Chondrocyte (in vitro differentiated cells): ENCODE results near the gene ENPP6. TPM values are rescaled to one million over a fixed set of nuclear protein-coding genes. Genes with fewer than 3 reads are reported as not detected.

Experiments
- DNase-seq: peaks from one replicate; pipeline ENCODE4 v3.0.0; 2021; ENCODE audit warnings: mixed read lengths, low spot score
- H3K27ac Mint-ChIP-seq: one replicate; pipeline ENCODE4 v1.8.0; 2021; ENCODE audit warnings: mild to moderate bottlenecking, moderate library complexity, mixed read lengths; ENCODE audit not compliant: unreplicated experiment
- H3K27me3 Mint-ChIP-seq: 2 replicates; pipeline ENCODE4 v1.8.0; 2021; ENCODE audit warnings: low read depth, mixed read lengths
- H3K36me3 Mint-ChIP-seq: 2 replicates; pipeline ENCODE4 v1.8.0; 2021; ENCODE audit warnings: low read depth, mixed read lengths
- H3K4me1 Mint-ChIP-seq: 2 replicates; pipeline ENCODE4 v1.8.0; 2021; ENCODE audit warnings: low read depth, mild to moderate bottlenecking, mixed read lengths
- H3K4me3 Mint-ChIP-seq: one replicate; pipeline ENCODE4 v1.8.0; 2021; ENCODE audit warnings: mild to moderate bottlenecking, moderate library complexity, mixed read lengths; ENCODE audit not compliant: unreplicated experiment
- H3K9me3 Mint-ChIP-seq: 2 replicates; pipeline ENCODE4 v1.8.0; 2021; ENCODE audit warnings: low read depth, mixed read lengths
- total RNA-seq: library from RNA; stranded (reverse); gene quantifications from 3 replicates; pipeline ENCODE4 v1.2.1, GENCODE V29; 2021
- TF ChIP-seq, protein P1 (sequence below): fragments of 200-600 bp; sonication (generic); IDR thresholded peaks from 2 replicates; pipeline ENCODE4 v1.5.0; 2021; ENCODE audit warnings: antibody characterized with exemption, mild to moderate bottlenecking, moderate library complexity

Gene ENPP6
- total RNA-seq, 1 donor from 2014 or later = not detected

DNA sequence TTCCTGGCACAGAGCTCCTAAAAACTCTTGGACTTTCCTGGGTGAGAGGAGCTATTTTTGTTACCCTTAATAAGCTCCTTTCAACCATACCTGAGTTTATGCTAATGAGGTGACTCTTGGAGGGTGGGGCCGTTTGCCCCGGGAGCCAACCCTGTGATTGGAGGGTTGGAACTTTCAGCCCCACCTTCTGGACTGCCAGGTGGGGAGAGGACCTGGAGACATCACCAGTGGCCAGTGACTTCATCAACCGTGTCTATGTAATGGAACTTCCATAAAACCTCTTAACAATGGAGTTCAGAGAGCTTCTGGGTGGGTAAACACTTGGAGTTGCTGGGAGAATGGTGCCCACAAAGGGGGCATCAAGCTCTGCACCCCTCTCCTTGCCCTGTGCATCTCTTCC is 17.9 kb upstream of the ENPP6 start:
- no peak overlapping the region for H3K27ac Mint-ChIP-seq
- DNase-seq = no peak
- H3K4me3 Mint-ChIP-seq = no peak overlapping the region
- no peaks in the 10 kb centered on the region for H3K27me3 Mint-ChIP-seq
- TF ChIP-seq, protein P1, sequence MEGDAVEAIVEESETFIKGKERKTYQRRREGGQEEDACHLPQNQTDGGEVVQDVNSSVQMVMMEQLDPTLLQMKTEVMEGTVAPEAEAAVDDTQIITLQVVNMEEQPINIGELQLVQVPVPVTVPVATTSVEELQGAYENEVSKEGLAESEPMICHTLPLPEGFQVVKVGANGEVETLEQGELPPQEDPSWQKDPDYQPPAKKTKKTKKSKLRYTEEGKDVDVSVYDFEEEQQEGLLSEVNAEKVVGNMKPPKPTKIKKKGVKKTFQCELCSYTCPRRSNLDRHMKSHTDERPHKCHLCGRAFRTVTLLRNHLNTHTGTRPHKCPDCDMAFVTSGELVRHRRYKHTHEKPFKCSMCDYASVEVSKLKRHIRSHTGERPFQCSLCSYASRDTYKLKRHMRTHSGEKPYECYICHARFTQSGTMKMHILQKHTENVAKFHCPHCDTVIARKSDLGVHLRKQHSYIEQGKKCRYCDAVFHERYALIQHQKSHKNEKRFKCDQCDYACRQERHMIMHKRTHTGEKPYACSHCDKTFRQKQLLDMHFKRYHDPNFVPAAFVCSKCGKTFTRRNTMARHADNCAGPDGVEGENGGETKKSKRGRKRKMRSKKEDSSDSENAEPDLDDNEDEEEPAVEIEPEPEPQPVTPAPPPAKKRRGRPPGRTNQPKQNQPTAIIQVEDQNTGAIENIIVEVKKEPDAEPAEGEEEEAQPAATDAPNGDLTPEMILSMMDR = no peak
- H3K9me3 Mint-ChIP-seq = no peaks in the 10 kb centered on the region
- H3K4me1 Mint-ChIP-seq = no peaks in the 10 kb centered on the region
- no peaks in the 10 kb centered on the region for H3K36me3 Mint-ChIP-seq

DNA sequence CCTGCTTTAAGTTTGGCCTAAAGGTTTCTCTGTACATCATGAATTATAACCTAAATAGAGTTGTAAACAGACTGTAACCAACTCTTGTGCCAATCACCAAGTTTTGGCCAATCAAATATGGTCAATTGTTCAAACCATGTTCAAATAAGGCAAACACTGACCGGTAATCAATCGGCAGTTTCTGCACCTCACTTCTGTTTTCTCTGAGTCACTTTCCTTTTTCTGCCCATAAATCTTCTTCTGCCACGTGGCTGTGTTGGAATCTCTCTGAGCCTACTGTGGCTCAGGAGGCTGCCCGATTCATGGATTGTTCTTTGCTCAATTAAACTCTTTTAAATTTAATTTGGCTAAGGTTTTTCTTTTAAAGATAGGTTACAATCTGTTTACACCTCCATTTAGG is 16.5 kb upstream of the ENPP6 start:
- DNase-seq = no peak
- Mint-ChIP-seq H3K36me3 (no peaks in the 10 kb centered on the region), H3K27me3 (peaks cover 3% of the 10 kb centered on the region), H3K4me1 (no peaks in the 10 kb centered on the region), H3K4me3 (no peak overlapping the region), H3K9me3 (no peaks in the 10 kb centered on the region), H3K27ac (no peak overlapping the region)
- TF ChIP-seq, protein P1 = no peak

DNA sequence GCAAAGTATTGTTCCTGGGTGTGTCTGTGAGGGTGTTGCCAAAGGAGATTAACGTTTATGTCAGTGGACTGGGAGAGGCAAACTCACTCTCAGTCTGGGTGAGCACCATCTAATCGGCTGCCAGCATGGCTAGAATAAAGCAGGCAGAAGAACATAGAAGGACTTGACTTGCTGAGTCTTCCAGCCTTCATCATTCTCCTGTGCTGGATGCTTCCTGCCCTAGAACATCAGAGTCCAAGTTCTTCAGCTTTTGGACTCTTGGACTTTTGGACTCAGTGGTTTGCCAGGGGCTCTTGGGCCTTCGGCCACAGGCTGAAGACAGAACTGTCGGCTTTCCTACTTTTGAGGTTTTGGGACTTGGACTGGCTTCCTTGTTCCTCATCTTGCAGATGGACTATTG is 15.3 kb upstream of the ENPP6 start:
- TF ChIP-seq, protein P1 = no peak
- DNase-seq = no peak
- Mint-ChIP-seq H3K4me1 (no peaks in the 10 kb centered on the region), H3K27ac (no peak overlapping the region), H3K27me3 (peaks cover 3% of the 10 kb centered on the region), H3K4me3 (no peak overlapping the region), H3K9me3 (no peaks in the 10 kb centered on the region), H3K36me3 (no peaks in the 10 kb centered on the region)

DNA sequence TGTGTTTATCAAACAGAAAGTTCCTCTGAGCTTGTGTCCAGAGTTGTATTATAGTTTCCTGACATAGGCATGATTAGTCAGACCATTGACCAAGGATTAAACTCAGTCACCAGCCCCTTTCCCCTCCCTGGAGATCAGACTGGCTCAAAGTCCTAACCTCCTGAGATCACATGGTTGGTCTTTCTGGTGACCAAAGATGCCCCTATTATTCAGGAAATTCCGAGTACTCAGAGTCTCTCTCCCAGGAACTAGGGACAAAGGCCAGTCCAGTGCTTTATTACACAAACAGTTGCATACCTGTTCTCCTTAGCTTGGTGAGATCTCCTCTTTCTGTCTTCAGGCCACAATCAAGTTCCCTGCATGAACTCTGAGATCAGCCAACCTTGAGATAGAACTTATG is 14.5 kb upstream of the ENPP6 start:
- TF ChIP-seq, protein P1 = no peak
- Mint-ChIP-seq H3K4me1 (no peaks in the 10 kb centered on the region), H3K27me3 (peaks cover 3% of the 10 kb centered on the region), H3K27ac (no peak overlapping the region), H3K4me3 (no peak overlapping the region), H3K36me3 (no peaks in the 10 kb centered on the region), H3K9me3 (no peaks in the 10 kb centered on the region)
- no peak for DNase-seq

DNA sequence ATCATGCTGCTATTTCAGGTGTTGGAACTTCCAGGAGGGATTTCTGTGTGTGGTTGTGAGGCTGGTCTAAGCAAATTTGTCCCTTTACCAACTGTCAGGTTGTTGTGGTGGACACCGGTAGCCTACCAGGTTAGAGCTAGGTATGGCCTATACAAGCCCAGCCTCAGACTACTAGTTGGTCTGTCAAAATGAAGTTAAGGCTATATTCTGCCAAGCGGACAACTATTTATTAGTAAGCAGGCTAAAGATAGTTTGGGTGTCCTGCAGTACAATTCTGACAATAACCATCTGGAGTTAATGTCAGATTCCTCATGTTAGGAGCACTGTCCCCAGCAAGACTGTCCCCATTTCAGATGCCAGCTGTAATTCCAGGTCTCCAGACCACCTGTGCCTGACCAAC is 13.9 kb upstream of the ENPP6 start:
- TF ChIP-seq, protein P1 = no peak
- H3K4me3 Mint-ChIP-seq = no peak overlapping the region
- no peak overlapping the region for H3K27ac Mint-ChIP-seq
- H3K36me3 Mint-ChIP-seq = no peaks in the 10 kb centered on the region
- no peaks in the 10 kb centered on the region for H3K4me1 Mint-ChIP-seq
- no peaks in the 10 kb centered on the region for H3K9me3 Mint-ChIP-seq
- H3K27me3 Mint-ChIP-seq = peaks cover 3% of the 10 kb centered on the region
- no peak for DNase-seq
